ENCODE results near the gene SMIM29.

The SMIM29 gene

DNA sequence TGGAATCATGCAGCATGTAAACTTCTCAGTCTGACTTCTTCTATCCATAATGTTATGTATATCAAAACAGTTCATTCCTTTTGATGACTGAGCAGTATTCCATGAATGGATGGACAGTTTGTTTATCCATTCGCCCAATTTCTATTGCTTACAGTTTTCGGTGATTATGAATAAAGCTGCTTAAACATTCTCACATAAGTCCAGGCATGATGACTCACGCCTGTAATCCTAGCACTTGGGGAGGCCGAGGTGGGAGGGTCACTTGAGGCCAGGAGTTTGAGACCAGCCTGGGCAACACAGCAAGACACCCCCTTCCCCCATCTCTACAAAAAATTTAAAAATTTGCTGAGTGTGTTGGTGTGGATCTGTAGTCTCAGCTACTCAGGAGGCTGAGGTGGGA lies 35.0 kb downstream of the SMIM29 start:
- TF ChIP-seq, protein P1, sequence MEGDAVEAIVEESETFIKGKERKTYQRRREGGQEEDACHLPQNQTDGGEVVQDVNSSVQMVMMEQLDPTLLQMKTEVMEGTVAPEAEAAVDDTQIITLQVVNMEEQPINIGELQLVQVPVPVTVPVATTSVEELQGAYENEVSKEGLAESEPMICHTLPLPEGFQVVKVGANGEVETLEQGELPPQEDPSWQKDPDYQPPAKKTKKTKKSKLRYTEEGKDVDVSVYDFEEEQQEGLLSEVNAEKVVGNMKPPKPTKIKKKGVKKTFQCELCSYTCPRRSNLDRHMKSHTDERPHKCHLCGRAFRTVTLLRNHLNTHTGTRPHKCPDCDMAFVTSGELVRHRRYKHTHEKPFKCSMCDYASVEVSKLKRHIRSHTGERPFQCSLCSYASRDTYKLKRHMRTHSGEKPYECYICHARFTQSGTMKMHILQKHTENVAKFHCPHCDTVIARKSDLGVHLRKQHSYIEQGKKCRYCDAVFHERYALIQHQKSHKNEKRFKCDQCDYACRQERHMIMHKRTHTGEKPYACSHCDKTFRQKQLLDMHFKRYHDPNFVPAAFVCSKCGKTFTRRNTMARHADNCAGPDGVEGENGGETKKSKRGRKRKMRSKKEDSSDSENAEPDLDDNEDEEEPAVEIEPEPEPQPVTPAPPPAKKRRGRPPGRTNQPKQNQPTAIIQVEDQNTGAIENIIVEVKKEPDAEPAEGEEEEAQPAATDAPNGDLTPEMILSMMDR (conservative IDR thresholded peaks at IDR 0.05; ENCODE audit: low read depth, low read length): no peak
- no peak for DNase-seq (ENCODE audit: low read depth)
- H3K4me3 ChIP-seq (ENCODE audit: low read length): no peak overlapping the region

DNA sequence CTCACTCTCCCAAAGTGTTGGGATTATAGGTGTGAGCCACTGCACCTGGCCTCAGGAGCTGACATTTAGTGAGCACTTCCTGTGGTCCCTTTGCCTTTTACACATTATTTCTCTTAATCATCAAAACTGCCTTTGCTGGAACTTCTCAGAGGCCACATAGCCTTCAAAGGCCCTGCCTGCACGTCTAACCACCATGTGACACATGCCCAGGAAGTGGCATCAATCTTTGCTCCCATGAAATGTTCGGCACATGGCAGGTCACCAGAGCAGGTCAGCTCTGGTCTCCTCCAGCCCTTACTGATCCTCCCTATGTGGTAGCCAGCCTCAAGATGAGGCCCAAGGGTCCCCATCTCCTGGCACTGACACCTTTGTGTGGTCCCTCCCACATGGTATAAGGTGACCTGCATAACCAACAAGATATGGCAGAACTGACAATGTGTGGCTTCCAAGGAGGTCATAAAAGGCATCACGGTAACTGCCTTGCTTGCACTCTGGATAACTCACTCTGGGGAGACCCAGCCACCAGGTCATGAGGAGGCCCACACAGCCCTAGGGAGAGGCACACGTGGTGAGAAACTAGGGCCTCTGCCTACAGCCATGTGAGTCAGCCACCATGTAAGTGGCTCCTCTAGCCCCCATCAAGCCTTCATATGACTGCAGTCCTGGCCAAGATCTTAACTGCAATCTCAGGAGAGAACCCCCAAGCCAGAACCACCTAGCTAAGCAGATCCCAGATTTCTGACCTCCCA lies 40.9 kb downstream of the SMIM29 start:
- DNase-seq (ENCODE audit: low read depth): no peak
- TF ChIP-seq, protein P1 (conservative IDR thresholded peaks at IDR 0.05; ENCODE audit: low read depth, low read length): no peak
- no peak overlapping the region for H3K4me3 ChIP-seq (ENCODE audit: low read length)

DNA sequence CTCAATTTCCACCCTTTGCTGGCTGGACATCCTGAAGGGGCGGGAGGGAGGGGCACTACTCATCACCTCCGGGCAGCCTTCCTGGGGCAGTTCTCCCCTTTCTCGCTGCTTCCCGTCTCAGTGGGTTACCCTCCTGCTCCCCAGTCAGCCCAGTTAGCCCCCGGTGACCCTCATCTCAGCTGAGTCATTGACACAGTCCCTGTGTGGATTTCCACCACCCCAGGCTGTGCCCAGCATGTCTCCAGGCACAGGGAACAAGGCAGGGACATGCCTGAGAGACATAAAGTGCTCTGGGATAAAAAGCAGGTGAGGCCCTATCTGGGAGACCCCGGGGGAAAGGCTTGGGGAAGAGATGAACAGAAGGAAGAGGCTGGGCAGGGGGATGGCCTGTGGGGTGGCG lies 42.1 kb downstream of the SMIM29 start:
- TF ChIP-seq, protein P1 (conservative IDR thresholded peaks at IDR 0.05; ENCODE audit: low read depth, low read length): no peak
- DNase-seq (ENCODE audit: low read depth): no peak
- no peak overlapping the region for H3K4me3 ChIP-seq (ENCODE audit: low read length)

DNA sequence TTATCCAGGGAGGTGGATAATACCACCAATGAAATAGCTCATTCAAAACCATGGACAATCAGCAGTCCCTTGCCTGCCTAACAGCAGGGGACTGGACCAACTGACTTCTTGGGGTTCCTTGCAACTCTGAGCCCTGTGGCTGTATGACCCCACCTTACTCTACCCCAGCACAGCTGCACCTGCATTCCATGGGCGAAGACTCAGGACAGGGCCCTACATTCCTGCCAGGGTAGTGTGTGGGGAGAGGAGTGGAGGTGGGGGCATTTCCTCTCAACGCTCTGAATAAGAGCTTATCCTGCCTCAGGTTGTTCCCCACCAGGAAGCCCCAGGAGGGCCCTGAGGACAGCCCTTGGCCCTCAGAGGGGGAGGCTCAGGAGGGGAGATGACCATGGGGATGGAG lies 42.9 kb downstream of the SMIM29 start:
- TF ChIP-seq, protein P1 (conservative IDR thresholded peaks at IDR 0.05; ENCODE audit: low read depth, low read length): no peak
- DNase-seq (ENCODE audit: low read depth): no peak
- H3K4me3 ChIP-seq (ENCODE audit: low read length): no peak overlapping the region

DNA sequence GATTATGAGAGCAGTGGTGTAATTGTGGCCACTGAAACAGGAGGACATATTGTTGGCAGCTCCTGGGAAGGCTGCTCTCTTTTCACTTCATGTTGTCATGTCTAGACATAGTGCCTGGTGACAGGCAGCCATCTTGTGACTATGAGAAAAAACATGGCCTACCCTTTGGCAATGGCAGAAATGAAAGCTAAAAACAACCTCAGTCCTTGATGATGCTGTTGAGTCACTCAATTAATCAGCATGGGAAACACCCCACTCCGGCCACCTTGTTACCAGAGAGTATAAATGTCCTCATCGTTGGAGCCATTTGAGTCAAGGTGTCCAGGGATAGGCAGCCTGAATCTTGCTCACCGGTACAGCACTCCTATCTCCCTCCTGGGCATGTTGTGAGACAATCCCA lies 43.3 kb downstream of the SMIM29 start:
- no peak for DNase-seq (ENCODE audit: low read depth)
- H3K4me3 ChIP-seq (ENCODE audit: low read length): no peak overlapping the region
- TF ChIP-seq, protein P1 (conservative IDR thresholded peaks at IDR 0.05; ENCODE audit: low read depth, low read length): no peak

DNA sequence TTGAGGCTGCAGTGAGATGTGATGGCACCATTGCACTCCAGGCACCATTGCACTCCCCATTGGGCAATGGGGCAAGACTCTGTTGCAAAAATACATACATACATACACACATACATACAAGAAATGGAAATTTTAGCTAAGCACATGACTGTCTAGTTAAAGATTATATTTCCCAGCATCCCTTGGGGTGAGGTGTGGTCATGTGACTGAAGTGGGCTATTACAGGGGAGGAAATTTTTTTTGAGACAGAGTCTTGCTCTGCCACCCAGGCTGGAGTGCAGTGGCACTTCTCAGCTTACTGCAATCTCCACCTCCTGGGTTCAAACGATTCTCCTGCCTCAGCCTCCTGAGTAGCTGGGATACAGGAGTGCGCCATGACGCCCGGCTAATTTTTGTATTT lies 44.1 kb downstream of the SMIM29 start:
- H3K4me3 ChIP-seq (ENCODE audit: low read length): no peak overlapping the region
- TF ChIP-seq, protein P1 (conservative IDR thresholded peaks at IDR 0.05; ENCODE audit: low read depth, low read length): no peak
- no peak for DNase-seq (ENCODE audit: low read depth)

All from retinal pigment epithelial cell (primary cell).